ENCODE results near the gene SNX8.
A peak's percentile ranks its signal among the peaks of the same experiment; 100 is the strongest.
"Not testable (repeated sequence)": the region's sequence is repeated elsewhere in the genome, so short reads cannot be mapped to it uniquely, and the experiment has no call there.

The SNX8 gene

DNA sequence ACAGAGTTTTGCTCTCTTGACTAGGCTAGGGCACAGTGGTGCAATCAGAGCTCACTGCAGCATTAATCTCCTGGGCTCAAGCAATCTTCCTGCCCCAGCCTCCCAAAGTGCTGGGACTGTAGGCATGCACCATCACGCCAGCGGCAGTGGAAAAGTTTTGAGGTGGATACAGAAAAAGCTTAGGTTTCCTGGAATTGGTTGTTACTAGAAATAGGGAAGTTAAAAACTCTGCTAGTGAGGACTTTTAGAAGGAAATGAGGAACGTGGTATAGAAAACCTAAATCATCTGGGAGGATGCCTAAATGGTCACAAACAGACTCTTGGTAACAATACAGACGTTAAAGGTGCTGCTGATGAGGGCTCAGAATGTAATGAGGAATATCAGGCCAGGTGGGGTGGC lies 10.9 kb upstream of the SNX8 start:
- peak; percentile 69 for DNase-seq

DNA sequence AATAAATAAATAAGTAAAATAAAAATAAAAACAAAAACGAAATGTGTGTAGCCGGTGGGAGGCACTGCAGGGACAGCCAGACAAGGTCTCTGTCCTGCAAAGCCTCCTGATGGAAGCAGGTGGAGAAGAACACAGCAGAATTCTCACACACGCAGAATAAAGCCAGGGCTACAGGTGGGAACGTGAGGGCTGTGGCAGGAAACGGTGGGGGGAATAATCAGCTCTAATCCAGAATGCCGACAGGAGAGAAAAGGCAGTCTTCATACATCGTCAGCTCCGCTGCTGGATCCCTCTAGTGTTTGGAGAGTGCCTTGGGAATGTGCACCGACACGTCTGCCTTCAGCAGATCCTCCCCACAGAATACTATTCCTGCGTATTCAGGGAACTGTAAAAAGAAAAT lies 6.8 kb upstream of the SNX8 start:
- no peak for DNase-seq

DNA sequence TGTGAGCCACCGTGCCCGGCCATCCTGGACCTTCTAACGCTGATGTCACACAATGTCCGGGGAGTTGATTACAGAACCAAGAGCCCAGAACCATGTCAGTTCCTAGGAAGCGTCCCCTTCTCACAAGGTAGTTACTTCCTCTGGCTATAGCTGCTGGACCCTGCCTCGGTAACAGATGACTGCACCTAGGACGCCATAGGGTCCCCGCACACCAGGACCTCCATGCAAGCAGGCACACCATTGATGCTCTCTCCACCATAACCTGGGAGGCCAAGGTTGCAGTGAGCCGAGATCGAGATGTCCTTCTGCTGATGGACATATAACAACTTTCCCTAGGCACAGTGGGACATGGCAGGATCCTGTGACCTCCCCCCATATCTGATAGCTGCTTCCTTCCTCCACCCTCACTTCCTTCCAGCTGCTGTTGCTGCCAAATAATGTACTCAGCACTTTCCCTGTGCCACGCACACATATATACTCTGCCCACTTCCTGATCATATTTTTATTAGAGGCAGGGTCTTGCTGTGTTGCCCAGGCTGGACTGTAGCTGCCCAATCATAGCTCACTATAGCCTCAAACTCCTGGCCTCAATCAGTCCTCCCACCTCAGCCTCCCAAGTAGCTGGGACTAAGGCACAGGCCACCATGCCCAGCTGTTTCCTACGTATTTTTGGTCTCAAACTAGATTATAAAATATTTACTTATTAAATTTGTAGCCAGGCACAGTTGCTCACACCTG lies 3.5 kb upstream of the SNX8 start:
- DNase-seq, result no peak

DNA sequence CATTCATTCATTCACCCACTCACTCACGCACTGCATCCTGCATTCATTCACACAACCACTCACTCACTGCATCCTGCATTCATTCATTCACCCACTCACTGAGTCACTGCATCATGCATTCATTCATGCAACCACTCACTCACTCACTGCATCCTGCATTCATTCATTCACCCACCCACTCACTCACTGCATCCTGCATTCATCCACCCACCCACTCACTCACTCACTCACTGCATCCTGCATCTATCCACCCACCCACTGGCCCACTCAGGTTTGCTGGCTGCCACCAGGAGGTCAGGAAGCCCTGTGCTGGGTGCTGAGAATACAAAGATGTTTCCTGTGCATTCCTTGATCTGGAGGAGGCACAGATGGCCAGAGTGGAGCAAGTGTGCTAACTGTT lies 2.3 kb upstream of the SNX8 start:
- no peak for DNase-seq

DNA sequence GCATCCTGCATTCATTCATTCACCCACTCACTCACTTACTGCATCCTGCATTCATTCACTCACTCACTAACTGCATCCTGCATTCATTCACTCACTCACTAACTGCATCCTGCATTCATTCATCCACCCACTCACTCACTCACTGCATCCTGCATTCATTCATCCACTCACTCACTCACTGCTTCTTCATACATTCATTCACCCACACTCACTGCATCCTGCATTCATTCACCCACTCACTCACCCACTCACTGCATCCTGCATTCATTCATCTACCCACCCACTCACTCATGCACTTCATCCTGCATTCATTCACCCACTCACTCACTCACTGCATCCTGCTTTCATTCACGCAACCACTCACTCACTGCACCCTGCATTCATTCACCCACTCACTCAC lies 1.5 kb upstream of the SNX8 start:
- no peak for DNase-seq

DNA sequence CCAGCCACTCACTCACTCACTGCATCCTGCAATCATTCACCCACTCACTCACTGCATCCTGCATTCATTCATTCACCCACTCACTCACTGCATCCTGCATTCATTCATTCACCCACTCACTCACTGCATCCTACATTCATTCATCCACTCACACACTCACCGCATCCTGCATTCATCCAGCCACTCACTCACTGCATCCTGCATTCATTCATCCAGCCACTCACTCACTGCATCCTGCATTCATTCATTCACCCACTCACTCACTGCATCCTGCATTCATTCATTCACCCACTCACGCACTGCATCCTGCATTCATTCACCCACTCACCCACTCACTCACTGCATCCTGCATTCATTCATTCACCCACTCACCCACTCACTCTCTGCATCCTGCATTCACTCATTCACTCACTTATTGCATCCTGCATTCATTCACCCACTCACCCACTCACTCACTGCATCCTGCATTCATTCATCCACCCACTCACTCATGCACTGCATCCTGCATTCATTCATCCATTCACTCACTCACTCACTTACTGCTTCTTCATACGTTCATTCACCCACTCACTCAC lies 802 bp upstream of the SNX8 start:
- DNase-seq, result not testable (repeated sequence)

DNA sequence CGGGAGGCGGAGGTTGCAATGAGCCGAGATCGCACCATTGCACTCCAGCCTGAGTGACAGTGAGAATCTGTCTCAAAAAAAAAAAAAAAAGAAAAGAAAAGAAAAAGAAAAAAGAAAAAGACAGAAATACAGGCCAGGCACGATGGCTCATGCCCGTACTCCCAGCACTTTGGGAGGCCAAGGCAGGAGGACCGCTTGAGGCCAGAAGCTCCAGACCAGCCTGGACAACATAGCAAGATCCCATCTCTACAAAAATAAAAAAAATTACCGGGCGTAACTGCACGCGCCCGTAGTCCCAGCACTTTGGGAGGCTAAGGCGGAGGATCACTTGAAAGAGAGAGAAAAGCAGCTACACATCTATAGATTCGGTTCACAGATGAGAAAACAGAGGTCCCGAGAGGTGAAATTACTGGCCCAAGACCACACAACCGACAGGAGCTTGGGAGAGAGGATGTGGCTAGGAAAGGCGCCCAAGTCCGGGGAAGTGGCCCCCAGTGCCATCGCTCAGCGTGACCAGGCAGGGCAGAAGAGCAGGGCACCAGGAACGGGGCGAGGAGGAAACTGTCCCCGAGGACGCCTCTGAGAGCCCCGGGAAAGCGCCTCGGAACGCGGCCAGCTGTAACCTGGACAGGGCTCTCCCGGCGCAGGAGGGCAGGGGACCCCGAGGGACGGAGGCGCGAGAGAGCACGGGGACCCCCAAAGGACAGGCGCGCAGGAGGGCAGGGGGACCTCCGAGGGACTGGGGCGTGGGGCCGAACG lies 612 bp downstream of the SNX8 start:
- DNase-seq, result peak; percentile 48

DNA sequence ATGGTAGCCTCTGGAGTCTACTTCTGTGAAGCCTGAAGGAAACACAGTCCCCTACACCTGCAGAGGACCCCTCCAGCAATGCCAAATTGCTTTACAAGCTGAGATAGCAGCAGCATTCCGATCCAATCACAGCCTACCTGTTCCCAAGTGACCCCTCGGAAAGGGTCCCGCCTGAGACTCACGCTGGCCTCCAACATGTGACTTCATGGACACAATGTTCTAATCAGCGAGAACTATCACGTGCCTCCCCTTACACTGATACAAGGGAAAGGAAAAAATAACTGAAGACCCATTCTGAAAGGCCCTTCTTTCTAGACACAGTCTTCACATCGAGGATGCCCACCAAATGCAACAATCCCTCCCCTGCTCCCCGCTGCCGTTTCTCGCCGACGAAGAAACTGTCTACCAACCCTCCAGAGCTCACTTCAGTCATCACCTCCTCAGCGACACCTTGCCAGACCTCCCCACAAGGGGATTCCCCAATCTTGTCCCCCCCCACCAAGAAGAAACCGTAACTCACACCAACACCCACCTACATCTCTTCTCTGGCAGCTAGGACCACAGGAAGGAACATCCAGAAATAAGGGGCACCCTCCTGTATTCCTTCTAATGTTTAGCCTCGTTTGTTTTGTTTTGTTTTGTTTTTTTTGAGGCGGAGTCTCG lies 1.8 kb downstream of the SNX8 start:
- no peak for DNase-seq

DNA sequence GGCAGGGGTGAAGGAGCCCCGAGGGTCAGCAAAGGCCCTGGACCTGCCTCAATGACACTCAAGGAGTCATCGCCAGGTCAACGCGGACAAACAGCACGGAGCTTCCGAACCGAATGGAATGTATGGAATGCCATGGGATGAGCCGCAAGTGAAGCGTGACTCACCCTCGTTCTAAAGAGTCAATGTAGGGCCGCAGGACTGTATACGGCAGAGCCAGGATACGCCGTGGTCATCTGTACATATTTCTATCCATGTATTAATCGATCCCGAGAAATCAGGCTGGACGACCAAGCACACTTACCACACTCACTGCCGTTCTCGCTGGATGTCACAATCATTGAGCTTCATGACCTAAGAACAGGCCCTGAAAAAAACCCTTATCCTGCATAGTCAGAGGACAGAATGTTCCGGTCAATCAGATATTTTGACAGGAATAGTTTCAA lies 4.3 kb downstream of the SNX8 start:
- peak; percentile 27 for DNase-seq

DNA sequence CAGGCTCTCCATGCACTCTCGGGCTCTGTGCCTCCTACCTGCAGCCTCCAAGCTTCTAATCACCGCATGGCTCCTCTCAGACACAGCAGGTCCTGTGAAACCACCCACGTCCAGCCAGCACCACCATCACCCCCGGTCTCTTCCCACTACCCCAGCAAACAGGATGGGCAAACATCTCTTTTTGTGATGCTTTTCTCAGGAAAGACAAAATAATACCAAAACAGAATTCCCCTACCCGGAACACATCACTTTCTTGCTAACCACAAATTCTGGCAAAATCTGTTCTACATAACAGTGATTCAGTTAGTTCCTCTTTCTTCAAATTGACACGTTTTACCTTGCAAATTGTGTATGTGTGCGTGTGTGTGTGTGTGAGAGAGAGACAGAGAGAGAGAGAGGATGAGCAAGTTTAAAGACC lies 6.5 kb downstream of the SNX8 start:
- DNase-seq, result peak; percentile 76

DNA sequence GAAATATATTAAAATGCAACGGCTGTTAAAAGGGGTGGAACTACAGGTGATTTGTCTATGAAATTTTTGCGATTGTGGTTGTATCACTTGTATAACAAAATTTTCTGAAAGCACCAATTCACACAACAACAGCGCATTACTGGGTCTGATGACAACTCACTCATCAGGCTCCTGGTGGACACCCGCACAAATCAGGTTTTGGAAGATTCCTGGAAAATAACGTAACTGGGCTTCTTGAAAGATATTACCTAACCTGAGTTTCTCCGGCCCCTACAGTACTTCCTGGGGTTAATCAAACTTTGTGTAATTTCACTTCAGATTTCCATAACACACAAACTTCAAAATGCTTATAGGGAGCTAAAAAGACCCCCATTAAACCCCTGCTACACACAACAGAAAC lies 7.6 kb downstream of the SNX8 start:
- DNase-seq, result no peak

DNA sequence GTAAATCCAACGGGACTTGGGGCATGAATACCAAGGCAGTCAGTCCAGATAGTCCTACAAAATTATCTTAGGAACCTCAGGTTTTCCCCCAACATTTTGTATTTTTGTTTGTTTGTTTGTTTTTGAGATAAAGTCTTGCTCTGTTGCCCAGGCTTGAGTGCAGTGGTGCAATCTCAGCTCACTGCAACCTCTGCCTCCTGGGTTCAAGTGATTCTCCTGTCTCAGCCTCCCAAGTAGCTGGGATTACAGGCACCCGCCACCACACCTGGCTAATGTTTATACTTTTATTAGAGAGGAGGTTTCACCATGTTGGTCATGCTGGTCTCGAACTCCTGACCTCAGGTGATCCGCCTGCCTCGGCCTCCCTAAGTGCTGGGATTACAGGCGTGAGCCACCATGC lies 9.0 kb downstream of the SNX8 start:
- not testable (repeated sequence) for DNase-seq

DNA sequence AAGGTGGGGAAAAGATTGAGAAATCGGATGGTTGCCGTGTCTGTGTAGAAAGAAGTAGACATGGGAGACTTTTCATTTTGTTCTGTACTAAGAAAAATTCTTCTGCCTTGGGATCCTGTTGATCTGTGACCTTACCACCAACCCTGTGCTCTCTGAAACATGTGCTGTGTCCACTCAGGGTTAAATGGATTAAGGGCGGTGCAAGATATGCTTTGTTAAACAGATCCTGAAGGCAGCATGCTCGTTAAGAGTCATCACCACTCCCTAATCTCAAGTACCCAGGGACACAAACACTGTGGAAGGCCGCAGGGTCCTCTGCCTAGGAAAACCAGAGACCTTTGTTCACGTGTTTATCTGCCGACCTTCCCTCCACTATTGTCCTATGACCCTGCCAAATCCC lies 10.7 kb downstream of the SNX8 start:
- DNase-seq, result not testable (repeated sequence)

DNA sequence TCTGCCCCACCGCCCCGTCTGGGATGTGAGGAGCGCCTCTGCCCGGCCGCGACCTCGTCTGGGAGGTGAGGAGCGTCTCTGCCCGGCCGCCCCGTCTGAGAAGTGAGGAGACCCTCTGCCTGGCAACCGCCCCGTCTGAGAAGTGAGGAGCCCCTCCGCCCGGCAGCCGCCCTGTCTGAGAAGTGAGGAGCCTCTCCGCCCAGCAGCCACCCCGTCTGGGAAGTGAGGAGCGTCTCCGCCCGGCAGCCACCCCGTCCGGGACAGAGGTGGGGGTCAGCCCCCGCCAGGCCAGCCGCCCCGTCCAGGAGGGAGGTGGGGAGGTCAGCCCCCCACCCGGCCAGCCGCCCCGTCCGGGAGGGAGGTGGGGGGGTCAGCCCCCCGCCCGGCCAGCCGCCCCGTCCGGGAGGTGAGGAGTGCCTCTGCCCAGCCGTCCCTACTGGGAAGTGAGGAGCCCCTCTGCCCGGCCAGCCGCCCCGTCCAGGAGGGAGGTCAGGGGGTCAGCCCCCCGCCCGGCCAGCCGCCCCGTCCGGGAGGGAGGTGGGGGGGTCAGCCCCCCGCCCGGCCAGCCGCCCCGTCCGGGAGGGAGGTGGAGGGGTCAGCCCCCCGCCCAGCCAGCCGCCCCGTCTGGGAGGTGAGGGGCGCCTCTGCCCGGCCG lies 11.4 kb downstream of the SNX8 start:
- DNase-seq, result not testable (repeated sequence)

DNA sequence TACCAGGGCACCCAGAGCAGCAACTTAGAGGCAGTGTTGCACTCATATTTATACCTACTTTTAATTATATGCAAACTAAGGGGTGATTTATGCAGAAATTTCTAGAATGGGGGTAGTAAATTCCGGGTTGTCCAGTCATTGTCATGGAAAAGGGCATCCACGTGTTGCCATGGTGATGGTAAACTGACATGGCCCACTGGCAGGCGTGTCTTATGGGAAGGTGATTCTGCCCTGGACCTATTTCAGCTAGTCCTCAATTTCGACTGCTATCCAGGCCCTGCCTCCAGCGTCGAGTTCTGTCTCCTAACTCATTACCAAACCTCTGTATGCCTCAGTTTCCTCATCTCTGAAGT lies 12.8 kb downstream of the SNX8 start:
- no peak for DNase-seq

DNA sequence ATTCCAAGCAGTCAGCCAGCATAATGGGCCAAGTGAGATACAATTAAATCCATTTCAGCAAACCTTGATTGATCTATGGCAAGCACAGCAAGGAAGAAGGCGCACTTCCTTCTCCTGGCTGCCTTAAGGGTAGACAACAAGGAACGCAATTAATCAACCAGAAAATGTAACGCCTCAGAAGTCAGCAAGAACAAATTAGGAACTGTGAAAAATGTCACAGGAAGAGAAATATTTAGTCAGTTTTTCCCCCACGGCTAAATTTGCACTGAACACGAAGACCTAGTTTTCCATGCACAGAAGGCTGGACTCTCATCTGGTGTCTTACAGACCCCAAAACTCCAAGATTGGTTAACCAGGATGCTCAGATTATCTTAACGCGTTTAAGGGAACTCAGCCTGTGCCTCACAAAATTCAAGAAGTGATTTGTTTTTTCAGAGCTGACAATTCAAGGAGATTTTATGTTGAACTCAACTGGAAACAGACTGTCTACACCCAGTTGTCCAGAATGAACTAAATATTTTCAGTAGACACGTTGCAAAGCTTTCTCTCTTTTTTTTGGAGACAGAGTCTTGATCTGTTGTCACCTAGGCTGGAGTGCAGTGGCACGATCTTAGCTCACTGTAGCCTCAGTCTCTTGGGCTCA lies 14.2 kb downstream of the SNX8 start:
- peak; percentile 84 for DNase-seq

DNA sequence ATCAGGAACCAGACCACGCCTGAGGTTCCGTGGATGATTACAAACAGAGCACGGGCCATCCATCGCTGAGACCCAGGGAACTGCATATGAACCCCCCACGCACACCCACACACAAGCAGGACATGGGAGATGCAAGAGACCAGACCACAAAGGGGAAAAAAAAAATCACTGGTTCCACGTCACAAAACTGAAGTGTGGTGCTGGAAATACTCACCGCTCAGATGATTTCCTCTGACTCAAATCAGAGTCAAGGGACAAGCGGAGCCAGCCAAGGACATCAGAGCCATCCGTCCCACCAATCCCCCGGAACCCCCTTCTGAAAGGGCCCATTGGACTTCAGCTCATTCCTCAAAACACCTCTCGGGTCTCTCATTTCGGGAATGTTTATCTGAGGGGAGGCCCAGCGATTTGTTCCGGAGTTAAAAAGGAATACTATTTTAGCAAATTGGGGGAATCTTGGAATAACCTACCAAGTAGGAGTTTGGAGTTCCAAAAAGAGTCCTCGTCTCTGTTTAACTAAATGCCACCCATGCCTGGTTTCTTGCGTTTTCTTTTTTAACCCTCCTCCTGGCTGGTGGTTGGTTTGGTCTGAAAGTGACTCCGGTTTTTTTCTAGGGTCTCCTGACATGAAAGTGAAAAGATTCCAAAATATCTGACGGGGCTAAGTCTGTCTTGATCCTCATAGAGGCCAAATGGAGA lies 15.0 kb downstream of the SNX8 start:
- peak; percentile 96 for DNase-seq

DNA sequence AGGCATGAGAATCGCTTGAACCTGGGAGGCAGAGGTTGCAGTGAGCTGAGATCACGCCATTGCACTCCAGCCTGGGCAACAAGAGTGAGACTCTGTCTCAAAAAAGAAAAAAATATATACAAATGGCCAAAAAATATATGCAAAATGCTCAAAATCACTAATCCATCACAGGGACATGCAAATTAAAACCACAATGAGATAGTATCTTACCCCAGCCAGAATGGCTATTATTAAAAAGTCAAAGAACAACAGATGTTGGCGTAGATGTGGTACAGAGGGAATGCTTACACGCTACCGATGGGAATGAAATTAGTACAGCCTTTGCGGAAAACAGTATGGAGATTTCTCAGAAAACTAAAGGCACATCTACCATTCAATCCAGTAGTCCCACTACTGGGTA lies 17.4 kb downstream of the SNX8 start:
- DNase-seq, result no peak

DNA sequence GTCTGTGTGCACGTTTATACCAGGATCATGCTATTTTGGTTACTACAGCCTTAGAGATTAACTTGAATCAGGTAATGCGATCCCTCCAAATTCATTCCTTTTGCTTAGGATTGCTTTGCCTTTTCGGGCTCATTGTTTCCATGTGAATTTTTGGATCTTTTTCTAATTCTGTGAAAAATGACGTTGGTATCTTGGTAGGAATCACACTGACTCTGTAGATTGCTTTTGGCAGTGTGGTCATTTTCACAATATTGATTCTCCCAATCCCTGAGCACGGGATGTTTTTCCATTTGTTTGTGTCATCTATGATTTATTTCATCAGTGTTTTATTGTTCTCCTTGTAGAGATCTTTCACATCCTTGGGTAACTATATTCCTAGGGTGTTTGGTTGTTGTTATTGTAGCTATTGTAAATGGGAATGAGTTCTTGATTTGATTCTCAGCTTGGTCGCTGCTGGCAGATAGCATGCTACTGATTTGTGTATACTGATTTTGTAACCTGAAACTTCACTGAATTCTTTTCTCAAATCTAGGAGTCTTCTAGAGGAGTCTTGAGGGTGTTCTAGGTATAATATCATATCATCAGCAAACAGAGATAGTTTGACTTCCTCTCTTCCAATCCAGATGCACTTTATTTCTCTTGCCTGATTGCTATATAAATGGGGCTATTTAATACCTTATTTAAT lies 18.2 kb downstream of the SNX8 start:
- DNase-seq, result no peak

DNA sequence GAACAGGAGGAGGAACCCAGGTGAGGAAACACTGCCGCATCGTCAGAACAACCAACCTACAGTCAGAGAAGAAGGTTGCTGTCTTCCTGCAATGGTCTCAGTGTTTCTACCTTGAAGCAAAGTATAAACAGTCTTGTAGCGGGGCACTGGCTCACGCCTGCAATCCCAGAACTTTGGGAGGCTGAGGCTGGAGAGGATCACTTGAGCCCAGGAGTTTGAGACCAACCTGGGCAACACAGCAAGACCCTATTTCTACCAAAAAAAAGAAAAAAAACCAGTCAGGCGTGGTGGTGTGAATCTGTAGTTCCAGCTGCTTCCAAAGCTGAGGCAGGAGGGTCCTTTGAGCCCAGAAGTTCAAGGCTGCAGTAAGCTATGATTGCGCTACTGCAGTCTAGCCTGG lies 23.4 kb downstream of the SNX8 start:
- DNase-seq, result no peak

DNA sequence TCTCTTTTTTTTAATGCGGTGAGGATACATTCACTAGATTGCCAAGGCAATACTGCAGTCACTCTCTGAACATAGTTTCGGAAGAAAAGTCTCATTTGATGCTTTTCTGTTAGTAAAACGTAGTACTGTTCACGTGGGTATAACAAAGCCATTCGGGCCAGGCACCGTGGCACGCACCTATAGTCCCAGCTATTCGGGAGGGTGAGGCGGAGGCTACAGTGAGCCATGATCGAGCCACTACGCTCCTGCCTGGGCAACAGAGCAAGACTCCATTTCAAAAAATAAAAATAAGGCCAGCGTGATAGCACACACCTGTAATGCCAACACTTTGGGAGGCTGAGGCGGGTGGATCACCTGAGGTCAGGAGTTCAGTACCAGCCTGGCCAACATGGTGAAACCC lies 24.6 kb downstream of the SNX8 start:
- no peak for DNase-seq

Measured in inflammatory macrophage treated with lipopolysaccharide for 4 hours (primary cell).